Calu3 (cell line): Measurements from ENCODE around the gene CASP5. TPM values are rescaled to one million over a fixed set of nuclear protein-coding genes. Genes with fewer than 3 reads are reported as not detected.

Experiments used
- BruUV-seq: library from RNA; stranded (reverse); fragments of 400-500 nt; replicated peaks from 2 replicates; lab custom pipeline; 2021; lab: Mats Ljungman, UMichigan
- CTCF ChIA-PET: fragments of 300-600 bp; sonication (Branson Sonifier 250); formaldehyde crosslinking; loops from one replicate; lab custom pipeline; 2022; ENCODE audit warnings: antibody characterized with exemption; lab: Charles Lee
- DNase-seq: peaks from one replicate; pipeline ENCODE4 v3.0.0; 2022
- H3K27ac Mint-ChIP-seq: one replicate; pipeline ENCODE4 v1.8.0; 2022; ENCODE audit warnings: mixed read lengths; ENCODE audit not compliant: unreplicated experiment
- H3K27me3 Mint-ChIP-seq: one replicate; pipeline ENCODE4 v1.8.0; 2022; ENCODE audit warnings: mixed read lengths; ENCODE audit not compliant: unreplicated experiment
- H3K36me3 Mint-ChIP-seq: one replicate; pipeline ENCODE4 v1.8.0; 2022; ENCODE audit warnings: mild to moderate bottlenecking, moderate library complexity, mixed read lengths; ENCODE audit not compliant: insufficient read depth, unreplicated experiment
- H3K4me1 Mint-ChIP-seq: one replicate; pipeline ENCODE4 v1.8.0; 2022; ENCODE audit warnings: mild to moderate bottlenecking, low read depth, mixed read lengths; ENCODE audit not compliant: unreplicated experiment
- H3K4me3 Mint-ChIP-seq: one replicate; pipeline ENCODE4 v1.8.0; 2022; ENCODE audit warnings: mild to moderate bottlenecking, low read depth, moderate library complexity, mixed read lengths; ENCODE audit not compliant: unreplicated experiment
- H3K9me3 Mint-ChIP-seq: one replicate; pipeline ENCODE4 v1.8.0; 2022; ENCODE audit warnings: low read depth, mixed read lengths; ENCODE audit not compliant: unreplicated experiment
- CTCF ChIP-seq: fragments of 200-600 bp; IDR thresholded peaks from one replicate; pipeline ENCODE4 v1.8.0; 2022; ENCODE audit warnings: antibody characterized with exemption; ENCODE audit not compliant: unreplicated experiment
- intact Hi-C: fragments of 100-400 bp; cut with micrococcal nuclease; formaldehyde crosslinking; loops from one replicate; pipeline ENCODE4 v1.10.0; 2022; ENCODE audit not compliant: unreplicated experiment
- total RNA-seq: library from RNA; stranded (reverse); gene quantifications from 2 replicates; pipeline ENCODE4 v1.2.3, GENCODE V29; 2022

Gene CASP5
- total RNA-seq, 1 experiment from 2014 or later, result not detected

GRCh38 chr11:105057432-105057831 is 34.5 kb upstream of the CASP5 start:
- no peak overlapping the region for H3K4me3 Mint-ChIP-seq
- BruUV-seq, result no TSS peak
- H3K27me3 Mint-ChIP-seq, result no peaks in the 10 kb centered on the region
- TF ChIP-seq CTCF, result no peak
- no peak overlapping the region for H3K27ac Mint-ChIP-seq
- H3K4me1 Mint-ChIP-seq, result no peaks in the 10 kb centered on the region
- intact Hi-C loops, result no loop called here
- H3K36me3 Mint-ChIP-seq, result no peaks in the 10 kb centered on the region
- no peak for DNase-seq
- no peaks in the 10 kb centered on the region for H3K9me3 Mint-ChIP-seq
- CTCF ChIA-PET, result no interaction called here

GRCh38 chr11:105056446-105056845 is 33.5 kb upstream of the CASP5 start:
- no peak for TF ChIP-seq CTCF
- Mint-ChIP-seq H3K27ac (no peak overlapping the region), H3K4me3 (no peak overlapping the region), H3K27me3 (no peaks in the 10 kb centered on the region), H3K4me1 (no peaks in the 10 kb centered on the region), H3K9me3 (no peaks in the 10 kb centered on the region), H3K36me3 (no peaks in the 10 kb centered on the region)
- DNase-seq, result no peak
- BruUV-seq, result no TSS peak
- intact Hi-C loops, result no loop called here
- CTCF ChIA-PET, result no interaction called here

GRCh38 chr11:105054723-105055493 is 31.9 kb upstream of the CASP5 start:
- intact Hi-C loops, result no loop called here

DNA sequence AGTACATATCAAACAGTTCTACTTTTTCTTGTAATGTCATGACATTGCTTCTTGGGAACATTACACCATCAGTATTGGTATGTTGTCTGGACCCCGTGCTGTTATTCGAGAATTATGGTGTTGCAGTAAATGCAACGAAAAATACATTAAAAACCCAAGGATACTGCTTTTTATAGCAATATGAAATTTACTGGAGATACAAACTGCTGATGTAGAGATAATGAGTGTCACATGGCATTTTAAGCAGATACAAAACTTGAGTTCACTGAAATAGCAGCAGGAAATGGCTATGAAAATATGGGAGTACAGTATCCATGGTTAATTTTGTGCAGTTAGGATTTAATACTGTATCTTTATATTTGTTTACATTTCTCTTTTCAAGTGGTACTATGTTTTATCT is 29.5 kb upstream of the CASP5 start:
- CTCF ChIA-PET, result no interaction called here
- Mint-ChIP-seq H3K36me3 (no peaks in the 10 kb centered on the region), H3K9me3 (no peaks in the 10 kb centered on the region), H3K27me3 (no peaks in the 10 kb centered on the region), H3K4me1 (no peaks in the 10 kb centered on the region), H3K4me3 (no peak overlapping the region), H3K27ac (no peak overlapping the region)
- TF ChIP-seq CTCF, result no peak
- intact Hi-C loops, result no loop called here
- no peak for DNase-seq
- BruUV-seq, result no TSS peak

More at GRCh38 chr11:105054723-105055493, 31.9 kb upstream of the CASP5 start:
- Mint-ChIP-seq H3K36me3 (no peaks in the 10 kb centered on the region), H3K4me3 (no peak overlapping the region), H3K9me3 (no peaks in the 10 kb centered on the region), H3K27me3 (no peaks in the 10 kb centered on the region), H3K27ac (no peak overlapping the region), H3K4me1 (no peaks in the 10 kb centered on the region)
- BruUV-seq, result no TSS peak
- DNase-seq, result no peak
- CTCF ChIA-PET, result no interaction called here
- TF ChIP-seq CTCF, result no peak
